Right renal cortex interstitium (tissue), 3 donors: ENCODE measurements around the gene BMPR1B. TPM values are rescaled to one million over a fixed set of nuclear protein-coding genes. Genes with fewer than 3 reads are reported as not detected.

Experiments
- DNase-seq, 3 donors: peaks; one replicate each; pipeline ENCODE4 v3.0.0-alpha.2; 2013; ENCODE audit warnings: low read depth in 3 of 3, low spot score in 2 of 3
- polyA plus RNA-seq, 3 donors: library from polyadenylated mRNA; unstranded; fragments of 120-200 nt; gene quantifications; one replicate each; pipeline ENCODE4 v1.2.1, GENCODE V29; 2013; ENCODE audit not compliant: insufficient read length in 3 of 3

BMPR1B gene
- polyA plus RNA-seq, 3 donors = 24.9 to 29.9 (median 25.3) TPM

DNA sequence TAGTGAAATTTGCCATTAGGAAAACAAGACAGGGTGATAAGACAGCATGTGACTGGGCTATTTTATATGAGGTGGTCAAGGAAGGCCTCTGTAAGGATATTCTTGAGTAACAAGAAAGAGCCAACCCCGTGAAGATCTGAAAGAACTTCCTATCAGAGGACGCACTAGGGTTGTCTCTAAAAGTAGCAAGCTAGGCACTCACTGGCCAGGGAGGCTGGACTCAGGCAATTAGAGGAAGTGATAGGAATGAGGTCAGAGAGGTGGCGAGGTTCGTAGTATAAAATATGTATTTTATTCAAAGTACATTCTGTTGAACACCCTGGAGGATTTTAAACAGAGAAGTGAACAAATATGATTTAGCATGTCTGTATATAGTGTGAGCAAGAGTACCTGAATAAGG is 4.6 kb downstream of the BMPR1B start:
- no peak for DNase-seq

DNA sequence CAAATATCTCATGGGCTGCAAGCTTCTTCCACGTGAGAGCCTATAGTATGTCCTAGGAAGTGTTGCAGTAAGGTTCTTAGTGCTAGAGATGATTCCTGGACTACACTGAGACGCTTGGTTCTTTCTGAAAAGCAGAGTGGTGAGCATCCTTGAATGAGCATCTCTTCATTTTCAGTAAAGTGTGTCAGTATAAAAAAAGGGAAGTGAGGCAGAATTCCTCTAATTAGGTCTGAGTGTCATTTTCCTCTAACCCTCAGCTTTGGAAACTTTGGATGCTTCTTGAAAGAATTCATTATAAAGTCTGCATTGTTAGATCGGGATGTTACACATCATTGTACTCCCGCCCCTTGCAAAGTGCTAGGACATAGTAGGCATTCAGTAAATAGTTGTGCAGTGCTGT is 5.2 kb downstream of the BMPR1B start:
- DNase-seq = no peak

DNA sequence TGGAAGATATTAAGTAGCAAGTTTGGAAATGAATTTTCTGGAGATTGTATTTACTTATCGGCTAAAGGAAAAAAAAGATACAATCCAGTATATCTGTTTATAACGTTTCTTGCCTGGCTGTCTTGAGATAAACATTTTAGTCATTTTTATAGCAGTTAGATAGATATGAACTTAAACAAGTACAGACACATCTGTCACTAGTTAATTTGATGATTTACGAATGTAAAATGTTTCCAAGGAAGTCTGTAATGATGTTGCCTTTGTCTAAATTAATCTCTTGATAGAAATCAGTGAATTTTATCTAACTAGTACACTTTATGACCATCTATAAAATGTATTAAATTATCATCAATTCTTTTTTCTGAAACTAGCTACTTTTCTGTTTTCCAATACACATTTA is 5.7 kb downstream of the BMPR1B start:
- DNase-seq = no peak

DNA sequence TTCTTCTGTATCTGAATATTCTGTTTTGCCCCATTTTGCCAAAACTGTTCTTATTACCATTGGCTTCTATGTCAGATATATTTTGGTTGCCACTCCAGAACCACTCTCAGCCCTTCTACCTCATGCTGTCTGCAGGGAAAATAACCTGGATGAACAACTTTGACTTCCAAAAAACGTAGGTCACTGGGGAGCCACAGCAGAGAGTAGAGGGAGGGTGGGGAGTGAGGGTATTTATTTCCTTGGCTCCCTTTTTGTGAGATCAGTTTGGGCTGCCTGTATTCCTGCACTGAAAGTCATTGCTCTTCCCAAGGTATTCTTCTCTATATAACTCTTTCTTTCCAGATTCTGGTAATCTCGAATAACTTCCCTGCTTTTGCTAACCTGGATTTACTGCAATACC is 6.3 kb downstream of the BMPR1B start:
- DNase-seq = no peak

DNA sequence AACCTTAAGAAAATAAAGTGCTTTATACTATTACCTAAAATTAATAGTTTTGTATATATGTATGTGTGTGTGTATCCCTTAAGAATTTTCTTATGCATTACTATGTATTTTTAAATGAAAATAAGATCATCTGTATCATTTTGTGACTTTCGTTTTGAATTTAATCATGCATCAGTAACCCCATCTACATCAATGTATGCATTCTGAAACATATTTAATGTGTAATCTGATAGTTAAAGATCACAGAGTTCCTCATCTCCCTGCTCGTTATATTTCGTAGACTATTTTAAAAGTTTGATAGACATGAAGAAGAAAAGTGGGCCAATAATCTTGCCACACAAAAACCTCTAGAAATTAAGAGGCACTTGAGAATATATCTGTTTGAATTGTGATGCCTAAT is 7.4 kb downstream of the BMPR1B start:
- DNase-seq = no peak

DNA sequence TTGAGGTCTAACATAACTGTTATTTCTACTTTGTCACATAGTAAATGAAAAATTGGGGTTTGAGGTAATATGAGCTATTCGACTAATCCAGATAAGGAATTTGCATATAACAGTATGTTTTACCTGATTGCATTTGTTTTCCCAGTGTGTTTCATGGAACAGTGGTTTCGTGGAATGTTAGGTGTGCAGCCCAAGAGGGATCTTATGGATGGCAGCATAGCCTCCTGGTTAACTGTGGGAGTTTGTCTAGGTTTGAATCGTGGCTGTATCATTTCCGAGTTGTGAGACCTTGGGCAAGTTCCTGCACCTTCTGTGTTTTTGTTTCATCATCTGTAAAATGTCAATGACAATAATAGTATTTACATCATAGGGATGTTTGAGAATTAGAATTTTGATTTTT is 7.9 kb downstream of the BMPR1B start:
- DNase-seq = no peak

DNA sequence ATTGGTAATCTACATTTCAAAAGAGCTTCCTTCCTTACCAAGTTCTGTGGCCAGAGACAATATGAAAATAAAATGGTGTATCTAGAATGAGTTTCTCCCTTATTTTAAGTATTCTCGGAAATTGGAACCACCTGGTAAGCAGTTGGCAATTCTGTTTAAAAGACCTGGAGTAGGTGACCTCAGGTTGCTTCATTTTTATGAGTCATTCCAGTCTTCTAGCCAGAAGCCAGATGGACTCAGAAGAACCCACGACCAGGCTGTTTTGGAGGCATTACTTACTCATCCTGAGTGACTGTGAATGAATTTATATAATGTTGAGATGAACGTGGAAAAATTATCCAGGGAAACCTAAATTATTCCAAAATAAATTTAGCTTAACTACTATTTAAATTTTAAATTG is 9.1 kb downstream of the BMPR1B start:
- no peak for DNase-seq

DNA sequence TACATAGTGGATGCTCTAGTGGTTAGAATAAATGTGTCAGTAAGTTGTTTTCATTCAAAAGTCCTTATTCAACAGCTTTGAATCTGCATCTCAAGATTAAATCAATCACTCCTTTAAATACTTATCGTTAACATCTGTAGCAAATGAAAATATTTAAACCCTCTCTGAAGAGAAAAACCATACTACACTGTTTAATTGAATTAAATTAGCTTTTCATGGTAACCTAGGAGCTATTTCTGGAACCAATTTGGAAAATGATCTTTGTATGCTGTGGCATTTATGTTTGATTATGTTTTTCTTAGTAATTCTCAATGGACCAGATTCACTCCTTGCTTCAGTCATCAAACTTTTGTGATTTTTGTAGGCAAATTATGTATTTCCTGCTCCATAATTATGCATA is 9.7 kb downstream of the BMPR1B start:
- no peak for DNase-seq

DNA sequence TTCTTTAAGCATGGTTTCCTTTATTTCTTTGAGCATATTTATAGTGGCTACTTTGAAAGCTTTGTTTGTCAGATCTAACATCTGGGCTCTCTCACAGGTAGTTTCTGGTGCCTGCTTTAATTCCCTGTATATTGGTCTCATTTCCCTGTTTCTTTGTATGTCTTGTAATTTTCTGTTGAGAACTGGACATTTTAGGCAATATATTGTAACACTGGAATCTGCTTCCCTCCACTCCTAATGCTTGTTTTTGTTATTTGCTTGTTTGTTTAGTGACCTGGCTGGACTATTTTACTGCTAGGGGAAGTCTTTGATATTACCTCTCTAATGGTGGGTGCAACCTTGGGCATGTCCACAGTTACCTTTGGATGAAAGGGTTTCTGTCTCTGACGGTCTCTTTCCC is 25.0 kb downstream of the BMPR1B start:
- no peak for DNase-seq

DNA sequence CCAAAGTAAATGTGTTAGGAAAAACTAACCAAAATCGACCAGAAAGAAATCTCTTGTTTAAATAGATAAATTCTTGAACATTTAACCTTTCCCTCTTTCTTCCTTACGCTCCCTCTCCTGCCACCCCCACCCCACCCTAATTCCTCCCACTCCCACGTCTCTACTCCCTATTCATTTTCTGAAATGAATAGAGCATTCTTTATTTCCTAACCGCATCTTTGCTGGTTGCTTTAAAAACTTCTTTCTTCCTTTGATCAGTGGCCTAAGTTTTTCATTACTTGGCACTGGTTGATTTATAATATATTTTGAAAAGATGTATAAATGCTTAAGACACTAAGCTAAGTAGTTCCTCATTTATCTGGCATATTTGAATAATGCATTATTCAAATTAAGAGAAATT is 33.9 kb downstream of the BMPR1B start:
- no peak for DNase-seq

DNA sequence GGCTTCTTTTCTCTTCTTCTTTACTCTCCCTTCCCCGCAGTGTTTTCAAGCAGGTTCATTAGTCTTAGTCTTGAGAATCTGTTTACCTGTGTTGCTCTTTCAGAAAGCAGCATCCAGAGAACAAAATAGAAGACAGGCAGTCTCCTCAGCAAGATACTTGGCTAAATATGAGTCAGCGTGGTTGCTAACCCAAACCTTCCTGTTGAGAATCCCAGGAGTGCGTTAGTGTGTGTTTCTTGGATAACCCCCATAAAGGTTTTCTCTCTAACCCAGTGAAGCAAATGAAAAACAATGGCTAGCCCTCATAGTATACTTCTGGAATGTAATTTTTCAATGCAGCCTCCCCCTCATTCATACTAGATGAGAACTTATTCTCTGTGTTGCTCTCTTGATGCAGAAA is 41.1 kb downstream of the BMPR1B start:
- DNase-seq = no peak

DNA sequence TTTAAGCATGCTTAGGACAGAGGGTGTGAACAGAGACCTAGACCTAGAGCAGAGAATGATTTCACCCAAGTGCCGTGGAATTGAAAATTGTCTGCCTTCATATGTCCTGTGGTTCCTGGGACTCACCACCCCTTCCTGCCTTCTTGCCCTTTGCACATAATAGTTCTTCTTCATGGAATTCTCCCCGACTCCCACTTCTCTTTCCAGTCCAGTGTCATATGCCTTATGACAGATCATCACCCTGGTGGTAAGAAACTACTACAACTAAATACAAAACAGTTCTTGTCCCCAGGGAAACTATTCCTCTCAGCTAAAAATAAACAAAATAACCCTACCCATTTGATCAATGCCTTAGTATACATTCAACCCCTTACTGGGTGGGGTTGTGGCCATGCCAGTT is 43.3 kb downstream of the BMPR1B start:
- no peak for DNase-seq

DNA sequence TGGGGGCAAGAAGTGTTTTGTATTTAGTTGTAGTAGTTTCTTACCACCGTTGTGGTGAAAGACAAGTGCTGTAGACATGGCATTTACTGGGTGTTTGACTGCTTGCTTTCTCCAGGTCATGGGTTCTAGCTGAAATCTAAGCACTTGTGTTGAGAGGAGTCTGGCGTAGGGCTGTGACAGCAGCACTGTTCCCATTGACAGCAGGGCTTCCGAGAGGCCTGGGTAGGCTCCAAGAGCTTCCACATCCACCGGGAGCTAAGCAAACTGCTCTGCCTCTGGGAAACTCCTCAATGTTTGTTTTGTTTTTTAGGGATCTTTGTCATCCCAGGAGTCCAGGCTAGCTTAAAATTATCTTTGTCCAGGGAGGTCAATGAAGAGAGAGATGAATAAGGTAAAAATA is 44.3 kb downstream of the BMPR1B start:
- no peak for DNase-seq

DNA sequence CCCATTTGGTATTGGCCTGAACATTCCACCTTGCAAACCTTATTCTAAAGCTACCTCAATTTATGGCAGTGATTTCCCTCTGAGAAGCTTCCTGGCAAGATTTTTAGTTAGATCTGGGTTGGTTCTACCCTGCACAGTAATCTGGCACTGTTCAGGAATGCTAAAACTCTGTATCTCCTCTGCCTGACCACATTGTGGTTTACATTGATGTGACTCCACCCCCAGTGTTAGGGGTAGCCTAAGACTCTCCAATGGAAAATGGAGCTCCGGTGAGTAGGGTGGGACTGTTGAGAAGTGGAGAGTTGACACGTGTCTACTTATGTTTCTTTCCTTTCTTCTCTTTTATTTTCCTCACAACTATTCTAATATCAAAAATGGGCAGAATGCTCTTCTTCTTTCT is 45.4 kb downstream of the BMPR1B start:
- no peak for DNase-seq

DNA sequence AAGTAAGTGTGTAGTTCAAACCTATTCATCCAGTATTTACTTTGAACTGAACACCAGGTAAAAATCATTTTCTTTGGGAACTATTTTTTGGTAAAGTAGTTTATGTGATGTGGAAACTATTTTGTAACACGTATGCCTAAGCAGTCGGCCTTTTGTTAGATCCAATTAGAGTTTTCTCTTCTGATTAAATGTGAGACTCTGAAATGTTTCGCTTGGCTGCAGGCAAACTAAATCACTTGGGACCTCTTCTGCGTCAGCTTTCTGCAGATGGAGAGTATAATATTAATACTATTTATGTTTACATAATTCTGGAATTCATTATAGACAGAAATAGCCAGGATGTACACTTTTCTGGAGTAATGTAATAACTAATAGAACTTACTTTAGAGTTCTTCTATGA is 46.9 kb downstream of the BMPR1B start:
- no peak for DNase-seq

DNA sequence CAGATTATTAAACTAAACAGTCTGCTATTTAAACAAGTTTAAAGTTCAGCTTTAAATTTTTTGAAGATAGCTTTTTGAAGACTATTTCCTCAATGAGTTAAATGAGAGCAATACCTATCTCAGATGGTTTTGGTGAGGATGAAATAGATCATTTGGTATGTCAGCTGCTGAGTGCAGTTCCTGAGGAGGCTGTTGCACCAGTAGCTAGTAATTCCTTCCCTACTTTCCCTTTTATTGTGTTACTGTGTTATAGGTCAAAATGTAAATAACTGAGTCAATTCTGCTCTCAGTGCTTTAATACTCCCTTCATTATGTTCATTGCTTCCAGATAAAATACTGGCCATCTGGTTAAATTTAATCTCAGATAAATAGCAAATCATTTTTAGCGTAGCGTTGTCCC is 48.6 kb downstream of the BMPR1B start:
- DNase-seq = no peak

DNA sequence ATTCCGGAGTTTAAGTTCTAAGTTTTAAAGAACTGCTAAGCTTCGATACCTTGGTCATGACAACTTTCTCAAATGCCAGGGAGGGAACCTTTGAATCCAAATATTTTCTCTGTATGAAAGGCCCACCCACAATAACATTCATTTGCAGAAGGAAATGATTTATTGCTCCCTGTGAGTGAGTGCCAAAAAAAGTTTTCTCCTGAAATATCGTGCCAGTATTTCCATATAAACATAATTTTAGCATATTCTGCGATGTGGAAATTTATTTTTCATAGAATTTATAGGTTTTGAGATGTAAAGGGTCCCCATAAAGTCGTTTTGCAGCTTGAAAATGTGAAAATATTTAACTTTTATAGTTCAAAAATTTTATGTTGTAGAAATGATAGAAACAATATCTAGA is 53.9 kb downstream of the BMPR1B start:
- DNase-seq = no peak

DNA sequence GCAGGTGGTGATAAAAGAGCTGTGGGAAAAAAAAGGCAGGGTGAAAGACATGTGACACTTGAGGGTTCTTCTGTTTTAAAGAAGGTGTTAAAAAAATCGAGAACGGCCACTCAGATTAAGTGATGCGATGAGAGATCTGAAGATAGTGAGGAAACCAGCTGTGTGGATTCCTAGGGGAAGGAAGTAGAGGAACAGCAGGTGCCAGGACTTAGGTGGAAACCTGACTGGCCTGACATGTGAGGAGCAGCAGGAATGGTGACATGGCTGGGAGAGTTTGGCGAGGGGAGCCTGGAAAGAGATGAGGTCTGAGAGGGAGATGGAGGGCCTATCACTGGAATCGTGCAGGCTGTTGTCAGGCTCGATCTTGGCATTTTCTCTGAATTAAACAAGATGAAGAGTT is 55.5 kb downstream of the BMPR1B start:
- DNase-seq = no peak

DNA sequence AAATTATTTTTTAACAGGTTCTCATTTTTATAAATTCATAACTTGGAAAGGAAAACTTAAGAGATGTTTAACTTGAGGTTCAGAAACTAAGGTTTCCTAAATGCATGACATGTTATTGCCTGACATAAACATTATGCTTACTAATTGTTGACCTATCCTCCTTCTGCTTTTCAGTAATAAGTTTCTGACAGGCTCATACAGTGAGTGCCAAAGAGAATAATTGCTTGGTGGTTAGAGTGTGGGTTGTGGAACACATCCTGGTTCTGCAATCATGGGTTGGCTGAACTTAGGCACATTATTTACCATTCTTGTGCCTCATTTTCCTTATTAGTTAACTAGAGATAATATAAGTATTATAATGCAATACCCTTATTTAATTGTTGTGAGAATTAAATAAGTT is 56.5 kb downstream of the BMPR1B start:
- DNase-seq = no peak

DNA sequence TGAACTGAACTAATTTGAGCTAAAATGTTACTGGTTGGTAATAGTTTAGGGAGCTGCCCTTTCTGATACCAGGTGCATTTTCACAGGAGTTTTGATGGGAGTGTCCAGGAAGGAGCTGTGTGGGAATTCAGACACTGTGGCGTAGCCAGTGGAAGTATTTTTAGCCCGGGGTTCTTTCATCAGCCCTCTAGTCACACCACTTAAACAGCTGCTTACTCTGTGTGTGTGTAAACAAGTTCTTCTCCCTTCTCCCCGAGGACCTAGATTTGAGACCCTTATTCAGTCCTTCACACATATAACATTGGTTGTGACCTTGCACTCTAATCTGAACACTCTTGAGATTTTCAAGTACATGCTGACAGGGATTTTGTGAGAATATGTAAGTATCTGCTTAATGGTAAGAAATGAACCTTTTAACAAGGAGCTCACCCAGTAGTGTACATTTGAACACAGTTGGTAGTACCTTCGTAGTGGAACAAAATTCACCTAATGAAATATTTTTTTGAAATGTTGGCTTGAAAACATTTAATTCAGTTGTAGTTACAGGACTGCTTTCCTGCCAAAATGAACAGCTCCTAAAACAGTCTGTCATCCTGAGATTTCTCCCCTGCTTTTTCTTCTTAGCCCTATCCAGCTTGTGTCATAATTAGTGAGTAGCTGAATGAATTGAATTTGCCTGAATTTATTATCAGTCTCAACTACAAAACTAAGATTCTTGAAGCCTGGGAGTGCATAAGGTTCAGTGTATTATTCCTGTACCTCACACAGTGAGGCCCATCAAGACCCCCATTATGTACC is 61.8 kb downstream of the BMPR1B start:
- DNase-seq = no peak

DNA sequence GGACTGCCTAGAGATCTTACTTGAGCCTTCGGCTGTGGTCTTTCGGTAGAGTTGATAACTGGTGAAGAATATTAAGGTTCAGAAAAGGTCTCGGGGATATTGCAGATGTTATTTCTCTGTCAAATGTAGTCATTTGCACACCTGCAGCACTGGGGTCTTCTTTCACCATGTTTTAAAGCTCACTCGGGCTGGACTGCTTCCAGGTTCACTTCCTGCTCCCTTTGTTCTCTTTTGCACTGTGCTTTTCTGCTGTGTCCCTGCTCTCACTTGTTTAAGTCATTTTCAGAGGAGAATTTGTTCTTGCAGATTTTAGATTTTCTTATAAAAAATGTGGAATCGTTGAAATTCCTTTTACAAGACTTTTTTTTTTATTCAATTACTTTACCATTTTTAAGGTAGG is 68.5 kb downstream of the BMPR1B start:
- no peak for DNase-seq

DNA sequence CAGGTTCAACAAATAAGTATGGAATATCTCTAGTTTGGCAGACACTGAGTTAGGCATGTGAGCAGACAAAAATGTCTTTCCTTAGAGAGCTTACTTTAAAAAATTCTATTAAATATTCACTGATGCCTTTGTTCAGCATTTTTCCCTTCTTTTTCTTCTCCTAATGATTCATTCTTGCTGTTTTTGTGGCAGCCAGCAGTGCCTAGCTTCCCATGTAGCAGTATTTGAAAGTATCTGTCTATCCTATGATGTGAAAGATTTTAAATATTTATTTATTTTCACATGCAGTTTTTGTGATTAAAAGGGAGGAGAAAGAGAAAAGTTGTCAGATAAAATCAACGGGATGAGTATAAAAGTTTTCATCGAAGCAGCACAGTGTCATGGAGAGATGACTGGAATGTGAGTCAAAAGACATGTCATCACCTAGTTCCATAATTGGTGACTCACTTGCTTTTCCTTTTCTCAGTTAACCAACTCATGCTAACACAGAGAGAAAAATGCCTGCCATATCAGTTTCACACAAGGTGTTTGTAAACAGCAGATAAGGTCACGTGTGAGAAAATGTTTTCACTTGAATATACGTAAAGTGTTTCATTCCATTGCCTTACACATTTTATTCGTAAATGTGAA is 69.8 kb downstream of the BMPR1B start:
- no peak for DNase-seq

DNA sequence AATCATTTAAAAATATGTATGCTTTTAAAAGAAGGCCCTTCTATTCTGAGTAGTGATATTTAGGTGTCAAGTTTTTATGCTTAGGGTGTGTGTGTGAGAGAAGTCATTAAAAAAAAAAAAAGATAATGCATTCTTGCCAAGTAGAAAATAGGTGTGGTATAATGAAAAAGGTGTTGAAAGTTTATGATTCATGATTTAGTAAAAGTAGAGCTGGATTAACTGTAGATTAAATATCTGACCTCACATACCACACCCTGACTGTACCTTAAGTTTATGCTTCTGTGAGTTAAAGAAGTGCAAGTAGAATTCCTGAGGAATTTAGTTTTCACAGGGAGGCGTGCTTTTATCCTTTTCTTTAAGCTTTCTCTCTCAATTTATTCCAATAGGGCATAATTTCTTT is 71.1 kb downstream of the BMPR1B start:
- DNase-seq = no peak
